GM12878 (cell line): ENCODE measurements around the gene HNRNPA1. TPM values are rescaled to one million over a fixed set of nuclear protein-coding genes. Genes with fewer than 3 reads are reported as not detected.

Experiments
- polyA plus RNA-seq, 11 experiments: library from polyadenylated mRNA; depleted of rRNA in 4 of 11; unstranded in 6 of 11; stranded (reverse) in 5 of 11; fragments of >200 nt; fragmentation: Nextera tagmentation in 4 of 11; fragmentation: Illumina TruSeq in 1 of 11; extraction: Ambion mirVana in 4 of 11; extraction: Trizol in 1 of 11; gene quantifications; 1 replicate in 1 of 11; 2 replicates in 10 of 11; pipeline versions ENCODE4 v1.2.1 to v1.2.3, GENCODE V29; 2011 to 2016; ENCODE audit warnings: inconsistent platforms in 2 of 11, missing spikeins in 2 of 11, low read depth in 1 of 11
- small RNA-seq: library from RNA; depleted of rRNA; stranded (forward); fragments of <200 nt; gene quantifications from one replicate; pipeline ENCODE3, GENCODE V24; 2014
- total RNA-seq, 4 experiments: library from RNA; depleted of rRNA in 3 of 4; stranded (reverse); fragments of >200 nt in 3 of 4; fragmentation: Illumina TruSeq in 1 of 4; extraction: Trizol in 1 of 4; gene quantifications; 2 replicates each; pipeline versions ENCODE4 v1.2.1 to v1.2.3, GENCODE V29; 2013 to 2021

HNRNPA1 gene
- total and polyA plus RNA-seq, 10 of the 15 experiments (the other 5 are each of a cell fraction or from before 2014, with no cell fraction given) = 630 to 2,342 (median 1,407) TPM

Small RNAs within 50 kb of the gene (small RNA-seq; reads per million reads assigned to genes)
- gene RN7SL390P (not detected), gene RNU6-950P (not detected)

Other genes with a start within 250 kb of the HNRNPA1 start
Only the 7 nearest of the 11 such genes appear.
- 38.7 and 47.3 TPM in 2 replicates for gene SMUG1, start 91.7 kb upstream of the HNRNPA1 start, total RNA-seq (2014; rRNA removed)
- gene SMUG1, start 91.7 kb upstream of the HNRNPA1 start, total RNA-seq (2014; rRNA removed; fragmentation: Illumina TruSeq; extraction: Trizol) = 26.0 and 28.0 TPM in 2 replicates
- gene SMUG1, start 91.7 kb upstream of the HNRNPA1 start, total RNA-seq (2021) = 27.4 and 28.2 TPM in 2 replicates
- 30.0 and 32.4 TPM in 2 replicates for gene SMUG1, start 91.7 kb upstream of the HNRNPA1 start, polyA plus RNA-seq (2011; rRNA removed)
- gene SMUG1, start 91.7 kb upstream of the HNRNPA1 start, polyA plus RNA-seq (2014; fragmentation: Illumina TruSeq; extraction: Trizol) = 13.8 and 24.6 TPM in 2 replicates
- 10 to 100 TPM; 67.5 to 72.4 TPM for gene SMUG1, start 91.7 kb upstream of the HNRNPA1 start, polyA plus RNA-seq (2014; fragmentation: Nextera tagmentation; extraction: Ambion mirVana)
- gene SMUG1, start 91.7 kb upstream of the HNRNPA1 start, polyA plus RNA-seq (2014; rRNA removed) = 55.4 and 59.8 TPM in 2 replicates
- 10 to 100 TPM; 37.9 to 38.3 TPM for gene SMUG1, start 91.7 kb upstream of the HNRNPA1 start, polyA plus RNA-seq (2016; fragmentation: Nextera tagmentation; extraction: Ambion mirVana)
- 74.4 and 81.4 TPM in 2 replicates for gene CBX5, start 604 bp upstream of the HNRNPA1 start, total RNA-seq (2014; rRNA removed)
- gene CBX5, start 604 bp upstream of the HNRNPA1 start, total RNA-seq (2014; rRNA removed; fragmentation: Illumina TruSeq; extraction: Trizol) = 74.6 and 76.1 TPM in 2 replicates
- gene CBX5, start 604 bp upstream of the HNRNPA1 start, total RNA-seq (2021) = 138 TPM in 2 replicates
- gene CBX5, start 604 bp upstream of the HNRNPA1 start, polyA plus RNA-seq (2011; rRNA removed) = 85.5 and 119 TPM in 2 replicates
- gene CBX5, start 604 bp upstream of the HNRNPA1 start, polyA plus RNA-seq (2014; fragmentation: Illumina TruSeq; extraction: Trizol) = 74.6 and 89.6 TPM in 2 replicates
- 10 to 100 TPM; 66.9 to 67.1 TPM for gene CBX5, start 604 bp upstream of the HNRNPA1 start, polyA plus RNA-seq (2014; fragmentation: Nextera tagmentation; extraction: Ambion mirVana)
- gene CBX5, start 604 bp upstream of the HNRNPA1 start, polyA plus RNA-seq (2014; rRNA removed) = 45.1 and 46.7 TPM in 2 replicates
- 10 to 100 TPM; 85.8 to 87.6 TPM for gene CBX5, start 604 bp upstream of the HNRNPA1 start, polyA plus RNA-seq (2016; fragmentation: Nextera tagmentation; extraction: Ambion mirVana)
- not detected in 2 replicates for gene NFE2, start 20.3 kb downstream of the HNRNPA1 start, total RNA-seq (2014; rRNA removed)
- not detected in 2 replicates for gene NFE2, start 20.3 kb downstream of the HNRNPA1 start, total RNA-seq (2014; rRNA removed; fragmentation: Illumina TruSeq; extraction: Trizol)
- gene NFE2, start 20.3 kb downstream of the HNRNPA1 start, total RNA-seq (2021) = 0.28 TPM in 1 of 2 replicates, not detected in the other
- gene NFE2, start 20.3 kb downstream of the HNRNPA1 start, polyA plus RNA-seq (2011; rRNA removed) = not detected in 2 replicates
- not detected in 2 replicates for gene NFE2, start 20.3 kb downstream of the HNRNPA1 start, polyA plus RNA-seq (2014; fragmentation: Illumina TruSeq; extraction: Trizol)
- gene NFE2, start 20.3 kb downstream of the HNRNPA1 start, polyA plus RNA-seq (2014; fragmentation: Nextera tagmentation; extraction: Ambion mirVana) = not detected
- 0.06 TPM in 1 of 2 replicates, not detected in the other for gene NFE2, start 20.3 kb downstream of the HNRNPA1 start, polyA plus RNA-seq (2014; rRNA removed)
- not detected for gene NFE2, start 20.3 kb downstream of the HNRNPA1 start, polyA plus RNA-seq (2016; fragmentation: Nextera tagmentation; extraction: Ambion mirVana)
- 112 and 131 TPM in 2 replicates for gene COPZ1, start 44.4 kb downstream of the HNRNPA1 start, total RNA-seq (2014; rRNA removed)
- 128 and 130 TPM in 2 replicates for gene COPZ1, start 44.4 kb downstream of the HNRNPA1 start, total RNA-seq (2014; rRNA removed; fragmentation: Illumina TruSeq; extraction: Trizol)
- 120 and 135 TPM in 2 replicates for gene COPZ1, start 44.4 kb downstream of the HNRNPA1 start, total RNA-seq (2021)
- gene COPZ1, start 44.4 kb downstream of the HNRNPA1 start, polyA plus RNA-seq (2011; rRNA removed) = 263 and 302 TPM in 2 replicates
- gene COPZ1, start 44.4 kb downstream of the HNRNPA1 start, polyA plus RNA-seq (2014; fragmentation: Illumina TruSeq; extraction: Trizol) = 177 and 205 TPM in 2 replicates
- 100 to 1,000 TPM; 260 to 378 TPM for gene COPZ1, start 44.4 kb downstream of the HNRNPA1 start, polyA plus RNA-seq (2014; fragmentation: Nextera tagmentation; extraction: Ambion mirVana)
- 123 and 129 TPM in 2 replicates for gene COPZ1, start 44.4 kb downstream of the HNRNPA1 start, polyA plus RNA-seq (2014; rRNA removed)
- 100 to 1,000 TPM; 192 to 209 TPM for gene COPZ1, start 44.4 kb downstream of the HNRNPA1 start, polyA plus RNA-seq (2016; fragmentation: Nextera tagmentation; extraction: Ambion mirVana)
- 2.4 and 3.4 TPM in 2 replicates for gene GPR84, start 83.8 kb downstream of the HNRNPA1 start, total RNA-seq (2014; rRNA removed)
- gene GPR84, start 83.8 kb downstream of the HNRNPA1 start, total RNA-seq (2014; rRNA removed; fragmentation: Illumina TruSeq; extraction: Trizol) = 1.9 and 2.0 TPM in 2 replicates
- gene GPR84, start 83.8 kb downstream of the HNRNPA1 start, total RNA-seq (2021) = 3.7 and 4.0 TPM in 2 replicates
- 0.12 and 0.37 TPM in 2 replicates for gene GPR84, start 83.8 kb downstream of the HNRNPA1 start, polyA plus RNA-seq (2011; rRNA removed)
- 1.6 and 4.1 TPM in 2 replicates for gene GPR84, start 83.8 kb downstream of the HNRNPA1 start, polyA plus RNA-seq (2014; fragmentation: Illumina TruSeq; extraction: Trizol)
- 1 to 10 TPM; 2.1 to 4.7 TPM for gene GPR84, start 83.8 kb downstream of the HNRNPA1 start, polyA plus RNA-seq (2014; fragmentation: Nextera tagmentation; extraction: Ambion mirVana)
- 2.4 and 3.2 TPM in 2 replicates for gene GPR84, start 83.8 kb downstream of the HNRNPA1 start, polyA plus RNA-seq (2014; rRNA removed)
- gene GPR84, start 83.8 kb downstream of the HNRNPA1 start, polyA plus RNA-seq (2016; fragmentation: Nextera tagmentation; extraction: Ambion mirVana) = 1 to 10 TPM; 2.7 to 4.0 TPM
- 1.8 and 1.9 TPM in 2 replicates for gene ZNF385A, start 104.0 kb downstream of the HNRNPA1 start, total RNA-seq (2014; rRNA removed)
- gene ZNF385A, start 104.0 kb downstream of the HNRNPA1 start, total RNA-seq (2014; rRNA removed; fragmentation: Illumina TruSeq; extraction: Trizol) = 1.2 and 1.3 TPM in 2 replicates
- 23.3 and 23.5 TPM in 2 replicates for gene ZNF385A, start 104.0 kb downstream of the HNRNPA1 start, total RNA-seq (2021)
- 0.24 and 2.0 TPM in 2 replicates for gene ZNF385A, start 104.0 kb downstream of the HNRNPA1 start, polyA plus RNA-seq (2011; rRNA removed)
- gene ZNF385A, start 104.0 kb downstream of the HNRNPA1 start, polyA plus RNA-seq (2014; fragmentation: Illumina TruSeq; extraction: Trizol) = 4.6 and 10.4 TPM in 2 replicates
- under 1 TPM; 0.26 to 0.62 TPM for gene ZNF385A, start 104.0 kb downstream of the HNRNPA1 start, polyA plus RNA-seq (2014; fragmentation: Nextera tagmentation; extraction: Ambion mirVana)
- gene ZNF385A, start 104.0 kb downstream of the HNRNPA1 start, polyA plus RNA-seq (2014; rRNA removed) = 7.7 and 10.8 TPM in 2 replicates
- gene ZNF385A, start 104.0 kb downstream of the HNRNPA1 start, polyA plus RNA-seq (2016; fragmentation: Nextera tagmentation; extraction: Ambion mirVana) = 10 to 100 TPM; 24.6 to 26.1 TPM
- gene ITGA5, start 138.5 kb downstream of the HNRNPA1 start, total RNA-seq (2014; rRNA removed) = 0.73 and 0.98 TPM in 2 replicates
- 0.41 and 0.58 TPM in 2 replicates for gene ITGA5, start 138.5 kb downstream of the HNRNPA1 start, total RNA-seq (2014; rRNA removed; fragmentation: Illumina TruSeq; extraction: Trizol)
- gene ITGA5, start 138.5 kb downstream of the HNRNPA1 start, total RNA-seq (2021) = 1.2 and 1.5 TPM in 2 replicates
- 13.9 and 22.5 TPM in 2 replicates for gene ITGA5, start 138.5 kb downstream of the HNRNPA1 start, polyA plus RNA-seq (2011; rRNA removed)
- 0.90 and 1.3 TPM in 2 replicates for gene ITGA5, start 138.5 kb downstream of the HNRNPA1 start, polyA plus RNA-seq (2014; fragmentation: Illumina TruSeq; extraction: Trizol)
- gene ITGA5, start 138.5 kb downstream of the HNRNPA1 start, polyA plus RNA-seq (2014; fragmentation: Nextera tagmentation; extraction: Ambion mirVana) = under 1 TPM; 0.15 to 0.31 TPM
- 0.49 and 0.64 TPM in 2 replicates for gene ITGA5, start 138.5 kb downstream of the HNRNPA1 start, polyA plus RNA-seq (2014; rRNA removed)
- under 1 TPM; 0.23 to 0.35 TPM for gene ITGA5, start 138.5 kb downstream of the HNRNPA1 start, polyA plus RNA-seq (2016; fragmentation: Nextera tagmentation; extraction: Ambion mirVana)